ENCODE data around the gene ABCF3. TPM values are rescaled to one million over a fixed set of nuclear protein-coding genes. Genes with fewer than 3 reads are reported as not detected.

ABCF3 gene
- total and polyA plus RNA-seq, 4 donors, result 28.1 to 59.2 (median 33.7) TPM

DNA sequence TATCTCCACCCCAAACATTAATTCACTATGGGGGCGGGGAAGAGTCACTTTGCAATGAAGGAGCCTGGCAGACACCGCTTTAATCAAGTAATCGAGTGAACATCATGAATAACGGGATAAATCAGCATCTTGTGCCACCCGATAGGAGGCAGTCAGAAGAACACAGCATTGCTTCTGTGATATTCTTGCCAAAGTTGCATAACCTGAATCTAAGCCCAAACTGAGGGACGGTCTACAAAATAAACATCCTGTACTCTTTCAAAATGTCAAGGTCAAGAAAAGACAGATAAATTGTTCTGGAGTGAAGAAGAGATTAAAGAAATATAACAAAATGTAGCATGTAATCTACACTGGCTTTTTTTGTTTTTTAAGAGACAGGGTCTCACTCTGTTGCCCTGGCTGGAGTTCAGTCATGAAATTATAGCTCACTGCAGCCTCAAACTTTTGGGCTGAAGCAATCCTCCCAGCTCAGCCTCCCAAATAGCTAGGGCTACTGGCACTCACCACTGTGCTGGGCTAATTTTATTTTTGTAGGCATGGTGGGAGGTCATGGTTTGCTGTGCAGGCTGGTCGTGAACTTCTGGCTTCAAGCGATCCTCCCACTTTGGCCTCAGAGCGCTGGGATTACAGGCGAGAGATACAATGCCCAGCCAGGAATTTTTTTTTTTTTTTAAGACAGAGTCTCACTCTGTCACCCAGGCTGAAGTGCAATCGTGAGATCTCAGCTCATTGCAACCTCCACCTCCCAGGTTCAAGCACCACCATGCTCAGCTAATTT, 23.3 kb downstream of the ABCF3 start:
- 59% methylated on average over 11 of the region's 11 CpGs for WGBS
- H3K27ac ChIP-seq (ENCODE audit: low read depth in 1 of 2, low read length in 2 of 2), result no peak overlapping the region
- TF ChIP-seq, protein P1, sequence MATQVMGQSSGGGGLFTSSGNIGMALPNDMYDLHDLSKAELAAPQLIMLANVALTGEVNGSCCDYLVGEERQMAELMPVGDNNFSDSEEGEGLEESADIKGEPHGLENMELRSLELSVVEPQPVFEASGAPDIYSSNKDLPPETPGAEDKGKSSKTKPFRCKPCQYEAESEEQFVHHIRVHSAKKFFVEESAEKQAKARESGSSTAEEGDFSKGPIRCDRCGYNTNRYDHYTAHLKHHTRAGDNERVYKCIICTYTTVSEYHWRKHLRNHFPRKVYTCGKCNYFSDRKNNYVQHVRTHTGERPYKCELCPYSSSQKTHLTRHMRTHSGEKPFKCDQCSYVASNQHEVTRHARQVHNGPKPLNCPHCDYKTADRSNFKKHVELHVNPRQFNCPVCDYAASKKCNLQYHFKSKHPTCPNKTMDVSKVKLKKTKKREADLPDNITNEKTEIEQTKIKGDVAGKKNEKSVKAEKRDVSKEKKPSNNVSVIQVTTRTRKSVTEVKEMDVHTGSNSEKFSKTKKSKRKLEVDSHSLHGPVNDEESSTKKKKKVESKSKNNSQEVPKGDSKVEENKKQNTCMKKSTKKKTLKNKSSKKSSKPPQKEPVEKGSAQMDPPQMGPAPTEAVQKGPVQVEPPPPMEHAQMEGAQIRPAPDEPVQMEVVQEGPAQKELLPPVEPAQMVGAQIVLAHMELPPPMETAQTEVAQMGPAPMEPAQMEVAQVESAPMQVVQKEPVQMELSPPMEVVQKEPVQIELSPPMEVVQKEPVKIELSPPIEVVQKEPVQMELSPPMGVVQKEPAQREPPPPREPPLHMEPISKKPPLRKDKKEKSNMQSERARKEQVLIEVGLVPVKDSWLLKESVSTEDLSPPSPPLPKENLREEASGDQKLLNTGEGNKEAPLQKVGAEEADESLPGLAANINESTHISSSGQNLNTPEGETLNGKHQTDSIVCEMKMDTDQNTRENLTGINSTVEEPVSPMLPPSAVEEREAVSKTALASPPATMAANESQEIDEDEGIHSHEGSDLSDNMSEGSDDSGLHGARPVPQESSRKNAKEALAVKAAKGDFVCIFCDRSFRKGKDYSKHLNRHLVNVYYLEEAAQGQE (IDR thresholded peaks at IDR 0.05), result no peak
- TF ChIP-seq NR2F2 (IDR thresholded peaks at IDR 0.05), result peak; percentile 82

DNA sequence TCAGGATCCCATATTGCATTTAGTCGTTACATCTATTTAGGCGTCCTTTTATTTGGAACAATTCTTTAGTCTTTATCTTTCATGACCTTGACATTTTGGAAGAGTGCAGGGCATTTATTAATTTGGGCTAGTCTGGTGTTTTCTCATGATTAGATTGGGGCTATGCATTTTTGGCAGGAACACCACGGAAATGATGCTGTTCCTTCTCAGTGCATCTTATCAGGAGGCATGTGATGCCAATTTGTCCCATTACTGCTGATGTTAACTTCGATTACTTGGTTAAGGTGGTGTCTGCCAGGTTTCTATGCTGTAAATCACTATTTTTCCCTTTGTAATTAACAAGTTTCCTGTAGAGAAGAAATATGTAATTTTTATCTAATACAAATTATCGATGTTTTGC, 25.3 kb downstream of the ABCF3 start:
- no peaks in the 10 kb centered on the region for H3K4me1 ChIP-seq (ENCODE audit: control insufficient read depth in 4 of 4, insufficient read depth in 4 of 4, low read length in 3 of 4)
- no peaks in the 10 kb centered on the region for H3K9me3 ChIP-seq (ENCODE audit: control insufficient read depth in 4 of 4, low read length in 3 of 4)
- TF ChIP-seq NR2F2 (IDR thresholded peaks at IDR 0.05), result peak; percentile 79
- TF ChIP-seq, protein P2, sequence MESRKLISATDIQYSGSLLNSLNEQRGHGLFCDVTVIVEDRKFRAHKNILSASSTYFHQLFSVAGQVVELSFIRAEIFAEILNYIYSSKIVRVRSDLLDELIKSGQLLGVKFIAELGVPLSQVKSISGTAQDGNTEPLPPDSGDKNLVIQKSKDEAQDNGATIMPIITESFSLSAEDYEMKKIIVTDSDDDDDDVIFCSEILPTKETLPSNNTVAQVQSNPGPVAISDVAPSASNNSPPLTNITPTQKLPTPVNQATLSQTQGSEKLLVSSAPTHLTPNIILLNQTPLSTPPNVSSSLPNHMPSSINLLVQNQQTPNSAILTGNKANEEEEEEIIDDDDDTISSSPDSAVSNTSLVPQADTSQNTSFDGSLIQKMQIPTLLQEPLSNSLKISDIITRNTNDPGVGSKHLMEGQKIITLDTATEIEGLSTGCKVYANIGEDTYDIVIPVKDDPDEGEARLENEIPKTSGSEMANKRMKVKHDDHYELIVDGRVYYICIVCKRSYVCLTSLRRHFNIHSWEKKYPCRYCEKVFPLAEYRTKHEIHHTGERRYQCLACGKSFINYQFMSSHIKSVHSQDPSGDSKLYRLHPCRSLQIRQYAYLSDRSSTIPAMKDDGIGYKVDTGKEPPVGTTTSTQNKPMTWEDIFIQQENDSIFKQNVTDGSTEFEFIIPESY (IDR thresholded peaks at IDR 0.05), result no peak
- no peak for TF ChIP-seq FOXA1 (IDR thresholded peaks at IDR 0.05)
- TF ChIP-seq, protein P3, sequence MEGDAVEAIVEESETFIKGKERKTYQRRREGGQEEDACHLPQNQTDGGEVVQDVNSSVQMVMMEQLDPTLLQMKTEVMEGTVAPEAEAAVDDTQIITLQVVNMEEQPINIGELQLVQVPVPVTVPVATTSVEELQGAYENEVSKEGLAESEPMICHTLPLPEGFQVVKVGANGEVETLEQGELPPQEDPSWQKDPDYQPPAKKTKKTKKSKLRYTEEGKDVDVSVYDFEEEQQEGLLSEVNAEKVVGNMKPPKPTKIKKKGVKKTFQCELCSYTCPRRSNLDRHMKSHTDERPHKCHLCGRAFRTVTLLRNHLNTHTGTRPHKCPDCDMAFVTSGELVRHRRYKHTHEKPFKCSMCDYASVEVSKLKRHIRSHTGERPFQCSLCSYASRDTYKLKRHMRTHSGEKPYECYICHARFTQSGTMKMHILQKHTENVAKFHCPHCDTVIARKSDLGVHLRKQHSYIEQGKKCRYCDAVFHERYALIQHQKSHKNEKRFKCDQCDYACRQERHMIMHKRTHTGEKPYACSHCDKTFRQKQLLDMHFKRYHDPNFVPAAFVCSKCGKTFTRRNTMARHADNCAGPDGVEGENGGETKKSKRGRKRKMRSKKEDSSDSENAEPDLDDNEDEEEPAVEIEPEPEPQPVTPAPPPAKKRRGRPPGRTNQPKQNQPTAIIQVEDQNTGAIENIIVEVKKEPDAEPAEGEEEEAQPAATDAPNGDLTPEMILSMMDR (IDR thresholded peaks at IDR 0.05; ENCODE audit: low read depth, low read length, missing input control), result no peak
- H3K36me3 ChIP-seq (ENCODE audit: control insufficient read depth in 4 of 4, insufficient read depth in 3 of 4, low read depth in 1 of 4, low read length in 3 of 4), result no peaks in the 10 kb centered on the region
- no peak overlapping the region for H3K27ac ChIP-seq (ENCODE audit: low read depth in 1 of 2, low read length in 2 of 2)
- no peak overlapping the region for H3K9ac ChIP-seq (ENCODE audit: low read depth in 1 of 2, low read length in 2 of 2)
- 65% methylated on average over 5 of the region's 5 CpGs for WGBS
- H3K27me3 ChIP-seq (ENCODE audit: control insufficient read depth in 4 of 4, insufficient read depth in 4 of 4, low read length in 3 of 4), result no peaks in the 10 kb centered on the region
- H3K4me3 ChIP-seq (ENCODE audit: low read depth in 1 of 3, low read length in 3 of 3), result no peak overlapping the region
- DNase-seq (ENCODE audit: low spot score), result no peak

More for the DNA sequence above, 23.3 kb downstream of the ABCF3 start:
- Histone ChIP-seq H3K9ac (ENCODE audit: low read depth in 1 of 2, low read length in 2 of 2) (no peak overlapping the region), H3K27me3 (ENCODE audit: control insufficient read depth in 4 of 4, insufficient read depth in 4 of 4, low read length in 3 of 4) (no peaks in the 10 kb centered on the region), H3K4me3 (ENCODE audit: low read depth in 1 of 3, low read length in 3 of 3) (no peak overlapping the region), H3K9me3 (ENCODE audit: control insufficient read depth in 4 of 4, low read length in 3 of 4) (no peaks in the 10 kb centered on the region), H3K4me1 (ENCODE audit: control insufficient read depth in 4 of 4, insufficient read depth in 4 of 4, low read length in 3 of 4) (no peaks in the 10 kb centered on the region), H3K36me3 (ENCODE audit: control insufficient read depth in 4 of 4, insufficient read depth in 3 of 4, low read depth in 1 of 4, low read length in 3 of 4) (no peaks in the 10 kb centered on the region)
- DNase-seq (ENCODE audit: low spot score), result no peak

DNA sequence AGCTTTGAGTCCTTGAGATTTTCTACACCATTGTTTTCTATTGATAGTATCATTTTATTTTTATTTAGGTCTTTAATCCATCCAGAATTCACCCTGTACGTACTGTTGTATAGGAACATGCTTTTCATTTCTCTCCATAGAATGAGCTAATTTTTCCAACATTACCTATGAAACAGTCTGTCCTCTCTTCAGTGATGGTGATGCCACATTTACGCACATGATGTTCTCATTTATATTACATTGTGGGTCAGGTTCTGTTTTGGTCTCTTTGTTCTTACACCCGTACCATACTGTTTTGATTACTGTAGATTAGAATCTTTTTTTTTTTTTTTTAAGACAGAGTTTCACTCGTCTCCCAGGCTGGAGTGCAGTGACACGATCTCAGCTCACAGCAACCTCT, 25.7 kb downstream of the ABCF3 start:
- Histone ChIP-seq H3K4me1 (ENCODE audit: control insufficient read depth in 4 of 4, insufficient read depth in 4 of 4, low read length in 3 of 4) (no peaks in the 10 kb centered on the region), H3K27ac (ENCODE audit: low read depth in 1 of 2, low read length in 2 of 2) (no peak overlapping the region), H3K36me3 (ENCODE audit: control insufficient read depth in 4 of 4, insufficient read depth in 3 of 4, low read depth in 1 of 4, low read length in 3 of 4) (no peaks in the 10 kb centered on the region), H3K27me3 (ENCODE audit: control insufficient read depth in 4 of 4, insufficient read depth in 4 of 4, low read length in 3 of 4) (no peaks in the 10 kb centered on the region), H3K9ac (ENCODE audit: low read depth in 1 of 2, low read length in 2 of 2) (no peak overlapping the region), H3K4me3 (ENCODE audit: low read depth in 1 of 3, low read length in 3 of 3) (no peak overlapping the region), H3K9me3 (ENCODE audit: control insufficient read depth in 4 of 4, low read length in 3 of 4) (no peaks in the 10 kb centered on the region)
- WGBS, result 81% methylated on average over 5 of the region's 5 CpGs
- DNase-seq (ENCODE audit: low spot score), result no peak
- TF ChIP-seq RAD21 (IDR thresholded peaks at IDR 0.05), result no peak
- TF ChIP-seq, protein P3 (IDR thresholded peaks at IDR 0.05; ENCODE audit: low read depth, low read length, missing input control), result no peak
- no peak for TF ChIP-seq SP1 (IDR thresholded peaks at IDR 0.05)
- TF ChIP-seq NR2F2 (IDR thresholded peaks at IDR 0.05), result no peak
- TF ChIP-seq, protein P4, sequence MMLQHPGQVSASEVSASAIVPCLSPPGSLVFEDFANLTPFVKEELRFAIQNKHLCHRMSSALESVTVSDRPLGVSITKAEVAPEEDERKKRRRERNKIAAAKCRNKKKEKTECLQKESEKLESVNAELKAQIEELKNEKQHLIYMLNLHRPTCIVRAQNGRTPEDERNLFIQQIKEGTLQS (IDR thresholded peaks at IDR 0.05), result no peak
- no peak for TF ChIP-seq JUND (IDR thresholded peaks at IDR 0.05)
- TF ChIP-seq HNF4G (IDR thresholded peaks at IDR 0.05), result no peak
- no peak for TF ChIP-seq TAF1 (conservative IDR thresholded peaks at IDR 0.05)
- TF ChIP-seq FOXA1 (IDR thresholded peaks at IDR 0.05), result no peak
- TF ChIP-seq GABPA (IDR thresholded peaks at IDR 0.05 in 1 of 2, conservative IDR thresholded peaks at IDR 0.05 in 1 of 2), result no peak
- TF ChIP-seq, protein P5, sequence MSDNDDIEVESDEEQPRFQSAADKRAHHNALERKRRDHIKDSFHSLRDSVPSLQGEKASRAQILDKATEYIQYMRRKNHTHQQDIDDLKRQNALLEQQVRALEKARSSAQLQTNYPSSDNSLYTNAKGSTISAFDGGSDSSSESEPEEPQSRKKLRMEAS (IDR thresholded peaks at IDR 0.05), result no peak
- TF ChIP-seq, protein P2 (IDR thresholded peaks at IDR 0.05), result no peak
